Mononuclear cell (primary cell): ENCODE results near the gene GFOD1. TPM values are rescaled to one million over a fixed set of nuclear protein-coding genes. Genes with fewer than 3 reads are reported as not detected.
"Not testable (repeated sequence)": the region's sequence is repeated elsewhere in the genome, so short reads cannot be mapped to it uniquely, and the experiment has no call there.

Experiments used
- H3K27me3 ChIP-seq: 2 replicates; pipeline ENCODE4 v1.6.0; 2011; ENCODE audit warnings: low read length, control low read depth; ENCODE audit not compliant: insufficient read depth
- H3K4me1 ChIP-seq: 2 replicates; pipeline ENCODE4 v1.5.1; 2011; ENCODE audit warnings: mild to moderate bottlenecking, low read length, control low read depth; ENCODE audit not compliant: insufficient read depth
- H3K4me3 ChIP-seq: 2 replicates; pipeline ENCODE4 v1.5.1; 2011; ENCODE audit warnings: mild to moderate bottlenecking, low read length, moderate library complexity
- H3K9me3 ChIP-seq: 2 replicates; pipeline ENCODE4 v1.5.1; 2011; ENCODE audit warnings: low read depth, mild to moderate bottlenecking, control low read depth, low read length
- total RNA-seq: library from RNA; depleted of rRNA; stranded (reverse); fragments of >200 nt; gene quantifications from one replicate; pipeline ENCODE4 v1.2.3, GENCODE V29; 2012

GFOD1 gene
- total RNA-seq, 1 donor = 10.3 TPM

- Histone ChIP-seq H3K4me1 (peaks cover 46% of the 10 kb centered on the region), H3K4me3 (no peak overlapping the region), H3K9me3 (no peaks in the 10 kb centered on the region), H3K27me3 (no peaks in the 10 kb centered on the region)
Observed at GRCh38 chr6:13466304-13467215, 20.8 kb downstream of the GFOD1 start.

- Histone ChIP-seq H3K27me3 (no peaks in the 10 kb centered on the region), H3K4me3 (no peak overlapping the region), H3K4me1 (peaks cover 55% of the 10 kb centered on the region), H3K9me3 (no peaks in the 10 kb centered on the region)
Observed at GRCh38 chr6:13465734-13466133, 21.7 kb downstream of the GFOD1 start.

- Histone ChIP-seq H3K9me3 (no peaks in the 10 kb centered on the region), H3K4me3 (no peak overlapping the region), H3K27me3 (no peaks in the 10 kb centered on the region), H3K4me1 (peaks cover 55% of the 10 kb centered on the region)
Observed at GRCh38 chr6:13463941-13464340, 23.5 kb downstream of the GFOD1 start.

GRCh38 chr6:13463328-13463717 lies 24.1 kb downstream of the GFOD1 start:
- no peak overlapping the region for H3K4me3 ChIP-seq
- H3K9me3 ChIP-seq = no peaks in the 10 kb centered on the region
- H3K4me1 ChIP-seq = peaks cover 55% of the 10 kb centered on the region
- H3K27me3 ChIP-seq = no peaks in the 10 kb centered on the region

- Histone ChIP-seq H3K9me3 (no peaks in the 10 kb centered on the region), H3K4me3 (no peak overlapping the region), H3K27me3 (no peaks in the 10 kb centered on the region), H3K4me1 (peaks cover 54% of the 10 kb centered on the region)
Observed at GRCh38 chr6:13462458-13463327, 24.7 kb downstream of the GFOD1 start.

- Histone ChIP-seq H3K9me3 (no peaks in the 10 kb centered on the region), H3K27me3 (no peaks in the 10 kb centered on the region), H3K4me1 (peaks cover 49% of the 10 kb centered on the region), H3K4me3 (no peak overlapping the region)
Observed at GRCh38 chr6:13461805-13462204, 25.6 kb downstream of the GFOD1 start.

- H3K4me3 ChIP-seq = no peak overlapping the region
- H3K27me3 ChIP-seq = no peaks in the 10 kb centered on the region
- peaks cover 51% of the 10 kb centered on the region for H3K4me1 ChIP-seq
- no peaks in the 10 kb centered on the region for H3K9me3 ChIP-seq
Observed at GRCh38 chr6:13461307-13461706, 26.1 kb downstream of the GFOD1 start.

GRCh38 chr6:13460289-13460688 lies 27.1 kb downstream of the GFOD1 start:
- peaks cover 51% of the 10 kb centered on the region for H3K4me1 ChIP-seq
- not testable (repeated sequence) for H3K27me3 ChIP-seq, H3K9me3 ChIP-seq, H3K4me3 ChIP-seq

GRCh38 chr6:13457577-13457976 lies 29.8 kb downstream of the GFOD1 start:
- no peak overlapping the region for H3K4me3 ChIP-seq
- no peaks in the 10 kb centered on the region for H3K9me3 ChIP-seq
- peaks cover 53% of the 10 kb centered on the region for H3K4me1 ChIP-seq
- H3K27me3 ChIP-seq = no peaks in the 10 kb centered on the region

- H3K27me3 ChIP-seq = no peaks in the 10 kb centered on the region
- H3K4me3 ChIP-seq = no peak overlapping the region
- H3K4me1 ChIP-seq = peaks cover 34% of the 10 kb centered on the region
- H3K9me3 ChIP-seq = no peaks in the 10 kb centered on the region
Observed at GRCh38 chr6:13455552-13455966, 31.8 kb downstream of the GFOD1 start.

GRCh38 chr6:13454286-13455221 lies 32.8 kb downstream of the GFOD1 start:
- H3K9me3 ChIP-seq = no peaks in the 10 kb centered on the region
- no peaks in the 10 kb centered on the region for H3K27me3 ChIP-seq
- no peak overlapping the region for H3K4me3 ChIP-seq
- peaks cover 34% of the 10 kb centered on the region for H3K4me1 ChIP-seq

GRCh38 chr6:13453771-13454251 lies 33.6 kb downstream of the GFOD1 start:
- no peak overlapping the region for H3K4me3 ChIP-seq
- H3K27me3 ChIP-seq = no peaks in the 10 kb centered on the region
- peaks cover 41% of the 10 kb centered on the region for H3K4me1 ChIP-seq
- H3K9me3 ChIP-seq = no peaks in the 10 kb centered on the region

GRCh38 chr6:13453153-13453552 lies 34.2 kb downstream of the GFOD1 start:
- no peak overlapping the region for H3K4me3 ChIP-seq
- no peaks in the 10 kb centered on the region for H3K9me3 ChIP-seq
- peaks cover 48% of the 10 kb centered on the region for H3K4me1 ChIP-seq
- no peaks in the 10 kb centered on the region for H3K27me3 ChIP-seq

GRCh38 chr6:13452346-13453117 lies 34.9 kb downstream of the GFOD1 start:
- Histone ChIP-seq H3K4me3 (no peak overlapping the region), H3K9me3 (no peaks in the 10 kb centered on the region), H3K27me3 (no peaks in the 10 kb centered on the region), H3K4me1 (peaks cover 54% of the 10 kb centered on the region)
